ENCODE measurements around the gene DHRS12. TPM values are rescaled to one million over a fixed set of nuclear protein-coding genes. Genes with fewer than 3 reads are reported as not detected.

DHRS12 gene
- total RNA-seq, 4 donors from 2014 or later: 4.7 to 11.3 (median 7.9) TPM

DNA sequence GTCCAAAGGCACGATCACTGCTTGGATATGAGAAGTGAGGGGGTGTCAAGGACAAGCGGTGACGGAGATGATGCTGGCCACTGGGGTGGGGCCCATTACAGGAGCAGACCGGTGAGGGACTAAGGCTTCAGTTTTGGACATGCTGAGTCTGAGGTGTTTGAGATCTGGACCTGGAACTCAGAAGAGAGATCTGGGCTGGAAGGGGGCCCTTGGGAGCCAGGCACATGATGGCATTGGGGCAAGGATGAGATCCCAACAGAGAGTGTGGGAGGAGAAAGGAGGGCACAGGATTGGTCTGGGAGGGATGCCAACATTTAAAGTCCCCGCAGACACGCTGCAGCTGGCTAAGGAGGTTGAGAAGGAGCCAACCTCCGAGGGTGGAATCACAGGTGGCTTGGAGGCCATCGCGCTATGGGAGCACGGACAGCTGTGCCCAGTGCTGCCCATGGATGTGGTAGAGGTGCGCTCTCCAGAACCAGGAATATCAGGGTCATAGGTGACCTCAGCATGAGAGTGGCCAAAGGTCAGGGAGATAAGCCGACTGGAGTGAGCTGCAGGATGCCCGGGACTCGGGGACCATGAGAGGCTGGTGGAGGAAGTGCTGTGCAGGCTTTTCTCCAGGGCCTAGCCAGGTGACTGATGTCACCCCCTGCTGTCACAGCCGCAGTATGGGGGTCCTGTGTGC lies 21.8 kb downstream of the DHRS12 start:
- WGBS, 2 donors: 85 to 91% methylated on average over 10 to 15 of the region's 15 CpGs
- TF ChIP-seq, protein P1, sequence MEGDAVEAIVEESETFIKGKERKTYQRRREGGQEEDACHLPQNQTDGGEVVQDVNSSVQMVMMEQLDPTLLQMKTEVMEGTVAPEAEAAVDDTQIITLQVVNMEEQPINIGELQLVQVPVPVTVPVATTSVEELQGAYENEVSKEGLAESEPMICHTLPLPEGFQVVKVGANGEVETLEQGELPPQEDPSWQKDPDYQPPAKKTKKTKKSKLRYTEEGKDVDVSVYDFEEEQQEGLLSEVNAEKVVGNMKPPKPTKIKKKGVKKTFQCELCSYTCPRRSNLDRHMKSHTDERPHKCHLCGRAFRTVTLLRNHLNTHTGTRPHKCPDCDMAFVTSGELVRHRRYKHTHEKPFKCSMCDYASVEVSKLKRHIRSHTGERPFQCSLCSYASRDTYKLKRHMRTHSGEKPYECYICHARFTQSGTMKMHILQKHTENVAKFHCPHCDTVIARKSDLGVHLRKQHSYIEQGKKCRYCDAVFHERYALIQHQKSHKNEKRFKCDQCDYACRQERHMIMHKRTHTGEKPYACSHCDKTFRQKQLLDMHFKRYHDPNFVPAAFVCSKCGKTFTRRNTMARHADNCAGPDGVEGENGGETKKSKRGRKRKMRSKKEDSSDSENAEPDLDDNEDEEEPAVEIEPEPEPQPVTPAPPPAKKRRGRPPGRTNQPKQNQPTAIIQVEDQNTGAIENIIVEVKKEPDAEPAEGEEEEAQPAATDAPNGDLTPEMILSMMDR (IDR thresholded peaks at IDR 0.05): no peak
- TF ChIP-seq POLR2A (IDR thresholded peaks at IDR 0.05): no peak
- Histone ChIP-seq H3K27me3 (no peaks in the 10 kb centered on the region), H3K27ac (no peak overlapping the region), H3K4me1 (peaks cover 0 to 18% (median 6%) of the 10 kb centered on the region in 3 donors), H3K9me3 (no peaks in the 10 kb centered on the region), H3K36me3 (no peaks in the 10 kb centered on the region), H3K4me3 (no peak overlapping the region)
- no peak for DNase-seq
- intact Hi-C loops (cut with DNase I): loop anchor here (10.0 kb wide), 1 partner anchor 327 kb away; the partner anchor contains the start of gene INTS6

DNA sequence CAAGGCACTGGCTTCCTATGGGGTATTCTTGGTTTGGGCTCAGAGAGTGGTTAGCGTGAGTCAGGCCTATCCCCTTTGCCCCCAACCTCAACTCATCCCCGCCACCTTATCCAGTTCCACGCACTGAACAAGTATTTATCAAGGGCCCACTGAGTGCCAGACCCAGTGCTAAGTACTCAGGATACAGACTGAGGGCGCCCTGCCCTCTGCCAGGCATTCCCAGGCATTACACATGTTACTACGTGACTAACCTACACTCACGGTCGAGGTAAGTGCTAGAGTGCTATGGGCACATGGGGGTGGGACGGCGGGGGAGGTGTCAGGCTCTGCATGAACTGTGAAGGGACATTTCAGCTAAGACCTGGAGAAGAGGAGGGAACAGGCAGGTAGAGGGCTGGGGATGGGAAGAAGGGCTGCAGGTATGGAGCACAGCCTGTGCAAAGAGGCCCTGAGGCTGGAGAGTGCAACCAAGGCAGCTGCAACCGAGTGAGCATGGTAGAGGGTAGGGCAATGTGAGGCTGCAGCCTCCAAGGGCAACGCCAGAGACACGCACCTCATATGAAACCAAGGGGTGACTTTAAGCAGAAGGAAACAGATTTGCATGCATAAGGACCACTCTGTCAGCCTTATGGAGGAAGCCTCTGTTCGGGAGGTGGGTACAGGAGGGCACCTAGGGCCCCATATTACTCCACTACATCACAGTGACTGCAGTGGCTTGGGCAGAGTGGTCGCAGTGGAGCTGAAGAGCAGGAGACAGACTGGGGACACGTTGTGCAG lies 22.5 kb downstream of the DHRS12 start:
- Histone ChIP-seq H3K27me3 (no peaks in the 10 kb centered on the region), H3K4me1 (peaks cover 0 to 11% (median 2%) of the 10 kb centered on the region in 3 donors), H3K4me3 (no peak overlapping the region), H3K9me3 (no peaks in the 10 kb centered on the region), H3K36me3 (no peaks in the 10 kb centered on the region), H3K27ac (no peak overlapping the region)
- WGBS, 2 donors: 80 to 81% methylated on average over 11 to 14 of the region's 15 CpGs
- intact Hi-C loops (cut with DNase I): loop anchor here (10.0 kb wide), 1 partner anchor 327 kb away; the partner anchor contains the start of gene INTS6
- TF ChIP-seq POLR2A (IDR thresholded peaks at IDR 0.05): no peak
- TF ChIP-seq, protein P1 (IDR thresholded peaks at IDR 0.05): peak in 4 of 6 experiments; percentile 27 to 63 (median 42)
- no peak for DNase-seq

GRCh38 chr13:51780099-51780498 lies 23.9 kb downstream of the DHRS12 start:
- no peak for DNase-seq

DNA sequence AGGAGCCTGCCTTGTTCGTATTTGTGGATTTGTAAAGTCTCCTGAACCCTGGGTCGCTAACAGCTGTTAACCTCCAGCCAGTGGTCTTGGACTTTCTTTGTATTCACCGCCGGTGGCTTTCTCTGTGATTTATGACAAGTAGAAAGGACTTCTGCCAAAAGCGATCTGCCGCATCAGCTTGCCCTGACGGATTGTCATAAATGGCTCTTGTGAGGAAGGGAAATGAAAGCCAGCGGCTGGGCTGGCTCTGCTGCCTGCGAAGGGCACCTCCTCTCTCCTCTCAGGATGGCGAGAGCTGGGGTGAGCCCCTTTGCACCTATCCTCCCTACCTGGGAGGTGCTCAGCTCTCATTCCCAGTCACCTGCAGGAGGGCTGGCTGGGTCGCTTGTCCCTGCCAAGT lies 25.6 kb downstream of the DHRS12 start:
- 73 to 74% methylated on average over 11 of the region's 11 CpGs for WGBS, 2 donors
- no peak overlapping the region for H3K4me3 ChIP-seq
- TF ChIP-seq, protein P1 (IDR thresholded peaks at IDR 0.05): no peak
- TF ChIP-seq POLR2A (IDR thresholded peaks at IDR 0.05): no peak
- no peaks in the 10 kb centered on the region for H3K9me3 ChIP-seq
- no peaks in the 10 kb centered on the region for H3K27me3 ChIP-seq
- intact Hi-C loops (cut with DNase I): no loop called here
- DNase-seq: no peak
- no peak overlapping the region for H3K27ac ChIP-seq
- H3K4me1 ChIP-seq: peaks cover 0 to 4% (median 0%) of the 10 kb centered on the region in 3 donors
- peaks cover 0 to 3% (median 0%) of the 10 kb centered on the region in 3 donors for H3K36me3 ChIP-seq

More at GRCh38 chr13:51780099-51780498, 23.9 kb downstream of the DHRS12 start:
- intact Hi-C loops (cut with DNase I): loop anchor here (10.0 kb wide), 1 partner anchor 325 kb away; the partner anchor contains the start of gene INTS6
- TF ChIP-seq, protein P1 (IDR thresholded peaks at IDR 0.05): no peak
- TF ChIP-seq POLR2A (IDR thresholded peaks at IDR 0.05): no peak
- whole genome bisulfite sequencing, 2 donors: 54 to 65% methylated on average over 3 of the region's 3 CpGs
- Histone ChIP-seq H3K36me3 (no peaks in the 10 kb centered on the region), H3K4me1 (peaks cover 0 to 4% (median 0%) of the 10 kb centered on the region in 3 donors), H3K27ac (no peak overlapping the region), H3K4me3 (no peak overlapping the region), H3K27me3 (no peaks in the 10 kb centered on the region), H3K9me3 (no peaks in the 10 kb centered on the region)

DNA sequence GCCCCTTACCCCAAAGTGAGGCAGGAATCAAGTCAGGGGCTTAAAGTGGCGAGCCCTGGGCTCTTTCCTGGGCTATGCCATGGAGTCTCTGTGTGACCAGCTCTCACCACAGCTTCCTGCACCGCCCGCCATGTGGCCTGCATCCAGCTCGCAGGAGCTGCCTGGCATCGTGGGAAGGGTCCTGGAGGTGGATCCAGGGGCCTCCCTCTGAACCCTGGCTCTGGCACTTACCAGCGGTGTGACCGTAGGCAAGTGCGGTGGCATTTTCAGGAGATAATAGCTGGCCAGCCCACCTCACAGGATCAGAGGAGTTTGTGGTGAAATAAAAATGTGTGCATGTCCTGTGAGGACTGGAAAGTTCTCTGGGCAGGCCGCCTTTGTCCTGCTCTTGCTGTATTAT lies 26.0 kb downstream of the DHRS12 start:
- H3K27ac ChIP-seq: no peak overlapping the region
- intact Hi-C loops (cut with DNase I): no loop called here
- TF ChIP-seq, protein P1 (IDR thresholded peaks at IDR 0.05): no peak
- TF ChIP-seq POLR2A (IDR thresholded peaks at IDR 0.05): no peak
- 75 to 81% methylated on average over 3 to 6 of the region's 9 CpGs for WGBS, 2 donors
- H3K4me1 ChIP-seq: peaks cover 0 to 4% (median 0%) of the 10 kb centered on the region in 3 donors
- H3K36me3 ChIP-seq: peaks cover 0 to 4% (median 0%) of the 10 kb centered on the region in 3 donors
- no peak for DNase-seq
- no peaks in the 10 kb centered on the region for H3K27me3 ChIP-seq
- H3K9me3 ChIP-seq: no peaks in the 10 kb centered on the region
- H3K4me3 ChIP-seq: no peak overlapping the region
